HepG2 (cell line): ENCODE measurements around the gene CROT. TPM values are rescaled to one million over a fixed set of nuclear protein-coding genes. Genes with fewer than 3 reads are reported as not detected.

Experiments used
- ATAC-seq: fragments of 200-7000 bp; cut with Tn5 transposase; 3 replicates; pipeline ENCODE4 v1.9.1; 2020; ENCODE audit warnings: mild to moderate bottlenecking, moderate library complexity
- BruUV-seq: library from RNA; stranded (reverse); fragments of 400-500 nt; replicated peaks from 2 replicates; lab custom pipeline; 2021; lab: Mats Ljungman, UMichigan
- CTCF ChIA-PET: fragments of 300-600 bp; formaldehyde crosslinking; extraction: SDS; loops from one replicate; lab custom pipeline; 2021; ENCODE audit warnings: low total read pairs, inconsistent platforms, low intra/inter-chr PET ratio; lab: Yijun Ruan, JAX
- POLR2A ChIA-PET: fragments of 350-600 bp; sonication (Branson Sonifier 250); formaldehyde crosslinking; loops from one replicate; lab custom pipeline; 2020; ENCODE audit warnings: antibody characterized with exemption, inconsistent platforms; lab: Yijun Ruan, JAX
- DNase-seq: peaks from one replicate; pipeline ENCODE4 v3.0.0-alpha.2; 2015; ENCODE audit warnings: low spot score
- FAIRE-seq: peaks from 3 replicates; lab custom pipeline; 2011; peaks lifted over from hg19 to GRCh38; lab: Jason Lieb, UNC
- H2AFZ ChIP-seq: one replicate; pipeline ENCODE4 v1.6.1; 2011; ENCODE audit warnings: low read length, inconsistent platforms
- H3K27ac ChIP-seq: fragments of 300-600 bp; 3 replicates; pipeline ENCODE4 v1.8.0; 2011; ENCODE audit warnings: mixed run types, mild to moderate bottlenecking, mixed read lengths, low read length, inconsistent platforms; ENCODE audit not compliant: insufficient read depth; ENCODE audit errors: extremely low read length
- H3K27me3 ChIP-seq, 2 experiments: fragments of 200-600 bp in 1 of 2; 2 replicates in 1 of 2; 3 replicates in 1 of 2; pipeline versions ENCODE4 v1.6.0 to v1.8.0; 2011; ENCODE audit warnings: low read length in 2 of 2, mild to moderate bottlenecking in 2 of 2, moderate library complexity in 2 of 2, inconsistent platforms in 1 of 2; ENCODE audit not compliant: insufficient read depth in 2 of 2, control insufficient read depth in 1 of 2
- H3K36me3 ChIP-seq, 2 experiments: fragments of 200-600 bp in 1 of 2; replicated peaks in 1 of 2; 2 replicates in 1 of 2; 3 replicates in 1 of 2; pipeline versions ENCODE4 v1.5.1 to v1.8.0; 2011; ENCODE audit warnings: low read length in 2 of 2, inconsistent platforms in 1 of 2; ENCODE audit not compliant: insufficient read depth in 2 of 2, control insufficient read depth in 1 of 2
- H3K4me1 ChIP-seq: 2 replicates; pipeline ENCODE4 v1.5.1; 2012; ENCODE audit warnings: low read length, inconsistent platforms; ENCODE audit not compliant: insufficient read depth
- H3K4me2 ChIP-seq: 2 replicates; pipeline ENCODE4 v1.6.0; 2011; ENCODE audit warnings: low read depth, low read length, inconsistent platforms
- H3K4me3 ChIP-seq, 3 experiments: fragments of 200-600 bp in 1 of 3; sonication (generic), shearing (Covaris generic) in 1 of 3; replicated peaks in 1 of 3; 2 replicates each; pipeline ENCODE4 v1.5.1; 2011 to 2016; ENCODE audit warnings: low read length in 3 of 3, inconsistent platforms in 2 of 3, low read depth in 2 of 3, mild to moderate bottlenecking in 2 of 3, control low read depth in 1 of 3, mixed read lengths in 1 of 3; ENCODE audit not compliant: insufficient read depth in 1 of 3
- H3K79me2 ChIP-seq: one replicate; pipeline ENCODE4 v1.6.1; 2011; ENCODE audit warnings: low read length, inconsistent platforms; ENCODE audit not compliant: insufficient read depth
- H3K9ac ChIP-seq: 2 replicates; pipeline ENCODE4 v1.6.0; 2011; ENCODE audit warnings: mild to moderate bottlenecking, low read depth, low read length, inconsistent platforms; ENCODE audit not compliant: insufficient read depth
- H3K9me3 ChIP-seq: 2 replicates; pipeline ENCODE4 v1.5.1; 2012; ENCODE audit warnings: mild to moderate bottlenecking, low read length
- H4K20me1 ChIP-seq: 2 replicates; pipeline ENCODE4 v1.6.0; 2011; ENCODE audit warnings: inconsistent platforms, mild to moderate bottlenecking, low read length, moderate library complexity; ENCODE audit not compliant: insufficient read depth
- CTCF ChIP-seq: sonication (generic); formaldehyde crosslinking; IDR thresholded peaks from 2 replicates; pipeline ENCODE4 v1.5.0; 2020; ENCODE audit warnings: mild to moderate bottlenecking, missing genetic modification reagents, moderate library complexity
- EZH2 ChIP-seq: conservative IDR thresholded peaks from 2 replicates; pipeline ENCODE4 v1.6.1; 2012; ENCODE audit warnings: mild to moderate bottlenecking, low read depth, low read length, moderate library complexity
- HMGXB4 ChIP-seq, 2 experiments: sonication (generic) in 1 of 2; formaldehyde crosslinking in 1 of 2; IDR thresholded peaks; 2 replicates each; pipeline versions ENCODE4 v1.4.0 to v1.6.1; 2018 to 2020; ENCODE audit warnings: missing genetic modification reagents in 2 of 2, borderline replicate concordance in 1 of 2, low read depth in 1 of 2, mild to moderate bottlenecking in 1 of 2, missing biosample characterization in 1 of 2
- HNF1B ChIP-seq: sonication (generic); formaldehyde crosslinking; IDR thresholded peaks from 2 replicates; pipeline ENCODE4 v1.5.1; 2020; ENCODE audit warnings: mild to moderate bottlenecking, moderate library complexity, missing genetic modification reagents
- PAWR ChIP-seq: sonication (generic); formaldehyde crosslinking; IDR thresholded peaks from 2 replicates; pipeline ENCODE4 v1.4.0; 2020; ENCODE audit warnings: missing genetic modification reagents, mild to moderate bottlenecking, borderline replicate concordance
- PBX2 ChIP-seq: IDR thresholded peaks from 2 replicates; pipeline ENCODE4 v1.6.1; 2016; ENCODE audit warnings: control low read depth
- RAD21 ChIP-seq: fragments of 450-650 bp; formaldehyde crosslinking; IDR thresholded peaks from 2 replicates; pipeline ENCODE4 v1.5.0; 2020; ENCODE audit warnings: mild to moderate bottlenecking
- ZNF280B ChIP-seq: sonication (generic); formaldehyde crosslinking; IDR thresholded peaks from 2 replicates; pipeline ENCODE4 v1.5.0; 2020; ENCODE audit warnings: missing genetic modification reagents, mild to moderate bottlenecking, borderline replicate concordance
- ZNF292 ChIP-seq: sonication (generic); formaldehyde crosslinking; IDR thresholded peaks from 2 replicates; pipeline ENCODE4 v1.8.1; 2022; ENCODE audit warnings: mild to moderate bottlenecking, low read depth, missing genetic modification reagents, borderline replicate concordance
- ZNF362 ChIP-seq: sonication (generic); formaldehyde crosslinking; IDR thresholded peaks from 2 replicates; pipeline ENCODE4 v1.4.0; 2020; ENCODE audit warnings: missing genetic modification reagents, mild to moderate bottlenecking, borderline replicate concordance
- ZNF891 ChIP-seq: sonication (generic); formaldehyde crosslinking; IDR thresholded peaks from 2 replicates; pipeline ENCODE4 v1.5.0; 2020; ENCODE audit warnings: mild to moderate bottlenecking, missing genetic modification reagents
- WGBS: methylation state at CpG from one replicate; pipeline ENCODE4 v1.1.6; 2017; ENCODE audit warnings: low lambda C conversion rate; 5-methylcytosine and 5-hydroxymethylcytosine counted together
- in situ Hi-C: cut with HindIII; loops from 2 replicates; pipeline ENCODE4 v1.10.0; 2017; ENCODE audit warnings: low pct_unique_long_range_greater_than_20kb; ENCODE audit not compliant: extremely low pct_ligation_motif_present
- intact Hi-C: fragments of 100-400 bp; cut with micrococcal nuclease; formaldehyde crosslinking; loops from one replicate; pipeline ENCODE4 v1.10.0; 2022; ENCODE audit not compliant: unreplicated experiment
- polyA plus RNA-seq, 8 experiments: library from polyadenylated mRNA; depleted of rRNA in 3 of 8; stranded (reverse) in 7 of 8; unstranded in 1 of 8; fragments of >200 nt; fragmentation: Illumina TruSeq in 4 of 8; extraction: Trizol in 4 of 8; gene quantifications; 2 replicates each; pipeline versions ENCODE4 v1.2.1 to v1.2.3, GENCODE V29; 2011 to 2016; ENCODE audit warnings: low read depth in 4 of 8, missing spikeins in 1 of 8, mixed read lengths in 1 of 8; ENCODE audit not compliant: insufficient read depth in 1 of 8
- total RNA-seq, 5 experiments: library from RNA; depleted of rRNA; stranded (reverse); fragments of >200 nt; fragmentation: Illumina TruSeq; extraction: Trizol; gene quantifications; 2 replicates each; pipeline ENCODE4 v1.2.3, GENCODE V29; 2016; ENCODE audit warnings: low read depth in 1 of 5

CROT gene
- total and polyA plus RNA-seq, 2 of the 13 experiments (the other 11 are each of a cell fraction or from before 2014, with no cell fraction given) = 5.0 to 13.7 TPM

GRCh38 chr7:87318741-87319140 is 26.7 kb upstream of the CROT start:
- peak overlapping the region; percentile 48 to 70 (median 55); a peak in 5 of 6 replicates for H3K4me3 ChIP-seq
- H3K9ac ChIP-seq = 0 out of 2 replicates have a peak overlapping the region, but pooled peaks have one; percentile 54
- FAIRE-seq = no peak
- H3K27me3 ChIP-seq = no peaks in the 10 kb centered on the region
- POLR2A ChIA-PET = interaction anchor here (0.6 to 1.7 kb wide), 7 partner anchors 8 to 146 kb away, joined by 3 to 15 read pairs (median 4); partner anchors contain the start of gene CROT
- CTCF ChIA-PET = no interaction called here
- no peaks in the 10 kb centered on the region for H3K79me2 ChIP-seq
- H2AFZ ChIP-seq = peak overlapping the region; percentile 70
- no peaks in the 10 kb centered on the region for H3K36me3 ChIP-seq
- no peak overlapping the region for H3K27ac ChIP-seq
- H4K20me1 ChIP-seq = no peaks in the 10 kb centered on the region
- H3K4me1 ChIP-seq = peaks cover 38% of the 10 kb centered on the region
- in situ Hi-C loops = no loop called here
- peak overlapping the region; percentile 91 for H3K4me2 ChIP-seq
- intact Hi-C loops = loop anchor here (10.0 kb wide), 2 partner anchors 286 to 556 kb away; partner anchors contain the start of genes ABCB1, DBF4 and SLC25A40
- ATAC-seq = peak; percentile 91
- peak; percentile 33 for DNase-seq
- no TSS peak for BruUV-seq
- H3K9me3 ChIP-seq = no peaks in the 10 kb centered on the region
- WGBS = no CpG with 5 or more reads among the region's 1 CpG
- TF ChIP-seq CTCF (CRISPR knock-in tag) (peak; percentile 61), HNF1B (CRISPR knock-in tag) (0 out of 2 replicates have a peak, but pooled peaks have one; percentile 51), PAWR (CRISPR knock-in tag) (no peak), RAD21 (CRISPR knock-in tag) (0 out of 2 replicates have a peak, but pooled peaks have one; percentile 27), ZNF280B (peak; percentile 45; the same call in 1 of the 2 replicates), ZNF292 (CRISPR knock-in tag) (peak; percentile 53; the same call in 1 of the 2 replicates), ZNF891 (CRISPR knock-in tag) (peak; percentile 50; the same call in 1 of the 2 replicates), PBX2 (CRISPR knock-in tag) (no peak), EZH2 (no peak), ZNF362 (CRISPR knock-in tag) (peak; percentile 31; the same call in 1 of the 2 replicates), HMGXB4 (CRISPR knock-in tag; IDR thresholded peaks at IDR 0.05; ENCODE audit: borderline replicate concordance in 1 of 2, low read depth in 1 of 2) (0 out of 4 replicates have a peak, but pooled peaks of 1 of the 2 experiments have one; percentile 20)
